GM18907 (cell line): ENCODE data around the gene WDR27.
A peak's percentile ranks its signal among the peaks of the same experiment; 100 is the strongest.
"Not testable (repeated sequence)": the region's sequence is repeated elsewhere in the genome, so short reads cannot be mapped to it uniquely, and the experiment has no call there.

ENCODE experiments used
- ATAC-seq: cut with Tn5 transposase; IDR thresholded peaks from one replicate; pipeline ENCODE4 v1.9.1; 2021; ENCODE audit warnings: mild to moderate bottlenecking, moderate library complexity; ENCODE audit not compliant: unreplicated experiment

Gene WDR27

DNA sequence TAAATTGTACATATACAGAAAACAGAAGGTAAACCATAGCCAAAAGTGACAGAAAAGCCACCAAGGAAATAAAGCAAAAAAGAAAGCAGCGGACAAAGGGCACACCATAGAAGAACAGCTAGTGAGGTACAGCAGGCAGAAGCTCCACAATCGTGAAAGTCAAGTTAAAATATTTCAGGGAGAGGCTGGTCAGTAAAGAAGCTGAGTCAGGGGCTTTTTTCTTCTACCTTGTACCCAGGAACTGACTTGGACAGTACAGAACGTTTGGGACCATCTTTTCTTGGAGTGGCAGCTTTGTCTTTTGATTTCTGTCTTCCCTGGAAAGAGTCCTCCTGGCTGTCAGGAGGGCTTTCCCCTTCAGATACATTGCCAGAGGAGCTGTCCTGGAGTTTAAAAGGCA, 8.2 kb upstream of the WDR27 start:
- no peak for ATAC-seq

DNA sequence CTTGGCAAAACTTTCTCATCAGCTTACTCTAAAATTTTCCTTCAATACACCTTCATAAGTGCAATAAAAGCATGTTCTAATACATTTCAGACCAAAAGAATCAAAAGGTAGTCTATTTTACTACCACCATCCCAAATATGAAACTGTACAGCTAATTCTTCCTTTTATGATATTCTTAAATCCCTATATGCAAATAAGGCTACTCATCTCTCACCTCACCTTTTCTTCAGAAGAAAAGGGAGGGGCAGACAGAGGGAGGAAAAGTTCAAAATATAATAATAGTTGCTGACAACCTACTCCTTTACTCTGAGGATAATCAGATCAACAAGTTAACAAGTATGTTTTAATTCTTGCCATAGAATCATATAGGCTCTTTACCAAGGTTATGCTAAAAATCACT, 7.5 kb upstream of the WDR27 start:
- ATAC-seq: no peak

DNA sequence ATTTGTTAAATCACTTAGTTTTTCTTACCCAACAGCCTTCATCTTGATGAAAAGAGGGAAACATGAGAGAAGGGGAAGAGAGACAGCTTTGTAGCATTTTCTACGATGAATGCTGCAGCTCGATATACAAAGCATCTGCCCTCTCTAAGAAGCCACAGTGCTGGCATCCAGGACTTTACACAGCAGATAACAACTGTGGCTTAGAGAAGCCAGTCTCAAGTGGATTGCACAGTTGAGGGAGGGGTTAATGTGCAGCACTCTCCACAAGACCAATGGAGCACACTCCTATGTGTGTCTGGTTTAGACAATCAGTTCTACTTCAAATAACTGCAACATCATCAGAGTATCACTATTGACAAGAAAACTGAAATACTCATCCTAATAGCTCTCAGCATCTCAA, 5.9 kb upstream of the WDR27 start:
- no peak for ATAC-seq

DNA sequence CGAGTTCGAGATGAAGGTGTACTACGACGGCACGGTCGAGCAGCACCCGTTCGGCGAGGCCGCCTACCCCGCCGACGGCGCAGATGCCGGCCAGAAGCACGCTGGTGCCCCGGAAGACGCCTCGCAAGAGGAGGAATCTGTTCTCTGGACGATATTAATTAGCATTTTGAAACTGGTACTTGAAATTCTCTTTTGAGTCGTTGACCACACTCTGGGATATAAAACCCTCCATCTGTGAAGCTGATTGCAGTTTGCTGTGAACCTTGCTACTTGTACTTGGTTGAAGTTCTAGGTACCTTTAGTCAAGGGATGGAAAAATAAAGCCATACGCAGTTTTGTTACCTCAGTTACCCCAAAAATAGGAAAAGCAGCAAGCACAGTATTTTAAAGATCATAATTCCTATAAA, 1.0 kb upstream of the WDR27 start:
- peak; percentile 26 for ATAC-seq

- ATAC-seq: peak; percentile 22
Observed at GRCh38 chr6:169701311-169701953, 397 bp downstream of the WDR27 start.

GRCh38 chr6:169700296-169700695, 1.5 kb downstream of the WDR27 start:
- no peak for ATAC-seq

DNA sequence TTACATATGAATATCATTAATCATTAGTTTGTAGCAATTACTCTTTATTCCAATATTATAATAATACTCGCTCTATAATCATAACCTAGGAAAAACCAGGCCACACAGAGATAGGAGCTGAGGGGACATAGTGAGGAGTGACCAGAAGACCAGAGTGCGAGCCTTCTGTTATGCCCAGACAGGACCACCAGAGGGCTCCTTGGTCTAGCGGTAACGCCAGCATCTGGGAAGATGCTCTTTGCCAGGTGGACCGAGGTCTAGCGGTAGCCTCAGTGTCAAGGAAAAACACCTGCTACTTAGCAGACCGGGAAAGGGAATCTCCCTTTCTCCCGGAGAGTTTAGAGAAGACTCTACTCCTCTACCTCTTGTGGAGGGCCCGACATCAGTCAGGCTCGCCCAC, 4.7 kb downstream of the WDR27 start:
- ATAC-seq: not testable (repeated sequence)

GRCh38 chr6:169695131-169695530, 6.7 kb downstream of the WDR27 start:
- ATAC-seq: no peak

GRCh38 chr6:169692516-169692915, 9.3 kb downstream of the WDR27 start:
- ATAC-seq: no peak

DNA sequence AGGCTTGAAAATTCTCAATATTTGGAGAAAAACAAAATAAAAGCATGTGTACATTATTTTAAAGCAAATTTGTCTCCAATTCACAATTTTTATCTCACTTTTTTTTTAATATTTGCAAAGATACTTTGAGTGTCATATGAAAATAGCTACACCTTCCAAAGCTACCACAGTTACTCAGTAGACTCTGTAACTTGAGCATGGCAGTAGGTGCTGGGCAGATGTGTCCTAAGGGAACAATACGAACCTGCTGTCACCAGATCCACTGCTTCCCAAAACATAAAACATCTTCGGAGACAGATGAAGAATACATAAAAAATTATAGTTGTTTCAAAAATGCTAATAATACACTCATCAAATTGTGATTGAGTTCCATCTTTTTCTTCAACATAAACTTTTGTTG, 10.6 kb downstream of the WDR27 start:
- ATAC-seq: no peak

GRCh38 chr6:169689287-169689686, 12.5 kb downstream of the WDR27 start:
- no peak for ATAC-seq

GRCh38 chr6:169685860-169686259, 16.0 kb downstream of the WDR27 start:
- no peak for ATAC-seq

DNA sequence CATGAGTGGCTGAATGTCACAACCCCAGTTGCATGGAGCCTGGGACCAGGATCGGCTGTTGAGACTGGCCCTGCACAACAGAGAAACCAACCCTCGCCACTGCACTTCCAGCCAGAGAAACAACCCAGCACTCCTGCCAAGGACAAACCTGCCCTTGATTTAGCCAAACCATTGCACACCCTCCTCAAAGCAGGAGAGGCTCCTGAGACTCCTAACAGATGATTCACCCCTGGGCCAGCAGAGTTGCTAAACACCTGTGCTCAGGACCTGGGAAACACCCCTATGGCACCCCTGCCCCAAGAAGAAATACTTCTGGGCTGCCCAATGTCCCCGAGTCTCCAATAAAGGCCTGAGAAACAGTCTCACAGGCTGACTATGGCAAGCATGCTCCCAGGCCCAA, 17.8 kb downstream of the WDR27 start:
- ATAC-seq: no peak

DNA sequence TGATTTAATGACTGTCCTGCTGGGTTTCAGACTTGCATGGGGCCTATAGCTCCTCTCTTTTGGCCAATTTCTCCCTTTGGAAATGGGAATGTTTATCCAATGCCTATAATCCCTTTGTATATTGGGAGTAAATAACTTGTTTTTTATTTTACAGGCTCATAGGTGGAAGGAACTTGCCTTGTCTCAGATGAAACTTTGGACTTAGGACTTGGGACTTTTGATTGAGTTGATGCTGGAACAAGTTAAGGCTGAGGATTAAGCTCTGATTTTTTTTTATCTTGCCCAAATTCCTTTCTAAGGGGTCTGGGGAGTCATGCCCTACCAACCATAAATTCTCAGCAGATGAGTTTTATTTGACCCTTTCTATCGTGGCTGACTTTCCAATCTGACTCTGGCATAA, 23.5 kb downstream of the WDR27 start:
- no peak for ATAC-seq

DNA sequence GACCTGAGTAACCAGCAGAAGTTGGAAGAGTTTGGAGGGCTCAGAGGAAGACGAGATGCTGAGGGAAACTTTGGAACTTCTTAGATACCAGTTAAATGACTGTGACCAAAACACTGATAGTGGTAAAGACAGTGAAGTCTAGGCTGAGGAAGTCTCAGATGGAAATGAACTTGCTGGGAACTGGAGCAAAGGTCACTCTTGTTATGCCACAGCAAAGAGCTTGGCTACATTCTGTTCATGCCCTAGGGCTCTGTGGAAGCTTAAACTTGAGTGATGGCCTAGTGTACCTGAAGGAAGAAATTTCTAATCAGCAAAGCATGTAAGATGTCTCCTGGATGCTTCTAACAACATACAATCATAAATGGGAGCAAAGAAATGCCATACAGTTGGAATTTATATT, 24.7 kb downstream of the WDR27 start:
- ATAC-seq: no peak

DNA sequence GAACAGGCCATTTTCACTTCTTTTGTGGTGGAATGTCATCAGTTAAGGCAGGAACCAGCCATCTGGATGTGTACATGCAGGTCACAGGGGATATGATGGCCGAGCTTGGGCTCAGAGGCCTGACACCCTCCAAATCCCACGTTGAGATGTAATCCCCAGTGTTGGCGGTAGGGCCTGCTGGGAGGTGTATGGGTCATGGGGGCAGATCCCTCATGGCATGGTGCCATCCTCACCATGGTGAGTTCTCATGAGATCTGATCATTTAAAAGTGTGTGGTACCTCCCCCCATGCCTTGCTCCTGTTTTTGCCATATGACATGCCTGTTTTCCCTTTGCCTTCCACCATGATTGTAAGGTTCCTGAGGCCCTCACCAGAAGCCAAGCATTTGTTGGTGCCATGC, 26.8 kb downstream of the WDR27 start:
- ATAC-seq: no peak

GRCh38 chr6:169671563-169671962, 30.3 kb downstream of the WDR27 start:
- ATAC-seq: no peak

DNA sequence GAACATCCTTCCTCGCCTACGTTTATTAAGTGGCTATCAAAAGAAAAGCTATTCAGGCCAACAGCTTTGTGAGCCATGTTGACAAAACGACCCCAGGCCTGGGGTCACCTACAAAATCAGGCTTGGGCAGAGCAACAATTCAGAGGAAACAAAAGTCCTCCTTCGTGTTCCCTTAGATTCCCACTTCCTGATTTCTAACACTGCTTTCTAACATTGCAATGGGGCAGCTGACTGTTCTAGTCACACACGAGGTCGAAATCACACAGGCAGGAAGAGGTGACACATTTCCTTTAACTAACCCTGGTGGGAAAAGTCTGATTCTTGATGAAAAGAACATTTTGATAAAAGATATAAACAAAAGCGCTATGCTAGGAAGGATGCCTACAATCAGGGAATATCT, 31.9 kb downstream of the WDR27 start:
- ATAC-seq: no peak

GRCh38 chr6:169669147-169669546, 32.7 kb downstream of the WDR27 start:
- ATAC-seq: no peak

DNA sequence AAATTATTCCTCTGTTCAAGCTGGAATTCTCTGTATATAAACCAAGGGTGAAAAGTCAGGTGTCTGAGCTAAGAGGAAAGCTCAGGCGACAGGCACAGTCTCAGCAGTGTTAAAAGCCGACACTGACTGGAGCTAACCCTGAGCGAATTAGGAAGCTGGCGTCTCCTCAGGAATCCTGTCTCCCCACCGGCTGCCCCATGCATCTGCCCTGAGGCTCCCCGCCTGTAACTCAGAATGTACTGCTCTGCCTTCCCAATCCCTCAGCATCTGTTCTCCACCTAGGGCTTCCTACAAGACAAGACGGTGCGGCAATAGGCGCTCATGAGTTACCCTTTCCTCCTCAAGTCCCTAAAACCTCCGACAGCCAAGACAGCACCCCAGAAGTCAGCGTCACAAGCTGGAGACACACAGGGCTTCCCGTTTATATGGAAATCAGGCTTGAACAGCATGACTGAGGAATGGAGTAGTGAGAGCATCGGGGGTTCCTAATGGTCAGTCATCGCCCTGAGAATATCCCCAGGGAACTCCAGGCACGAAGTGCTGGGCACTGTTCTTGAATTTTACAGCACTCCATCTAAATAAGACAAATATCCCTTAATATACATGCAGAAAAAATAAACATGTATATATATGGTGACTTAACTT, 33.5 kb downstream of the WDR27 start:
- ATAC-seq: no peak

- no peak for ATAC-seq
Observed at GRCh38 chr6:169667716-169668115, 34.1 kb downstream of the WDR27 start.

DNA sequence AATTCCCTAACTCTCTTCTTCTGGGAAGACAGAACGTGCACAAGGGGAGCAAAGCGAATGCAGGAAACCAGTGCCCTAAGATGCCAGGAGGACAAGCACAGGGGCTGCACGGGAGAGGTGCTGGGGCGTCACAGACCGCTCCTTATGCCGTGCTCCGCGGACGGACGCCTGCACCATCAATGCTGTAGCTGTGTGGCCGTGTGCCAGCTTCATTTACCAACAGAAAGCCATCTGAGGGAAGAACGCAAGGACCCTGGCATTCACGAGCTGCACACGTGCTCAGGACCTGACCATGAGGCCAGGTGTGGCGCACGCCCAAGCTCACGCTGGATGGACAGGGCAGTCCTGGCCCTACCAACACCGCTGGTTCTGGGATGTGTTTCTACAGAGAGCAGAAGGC, 35.4 kb downstream of the WDR27 start:
- ATAC-seq: no peak

DNA sequence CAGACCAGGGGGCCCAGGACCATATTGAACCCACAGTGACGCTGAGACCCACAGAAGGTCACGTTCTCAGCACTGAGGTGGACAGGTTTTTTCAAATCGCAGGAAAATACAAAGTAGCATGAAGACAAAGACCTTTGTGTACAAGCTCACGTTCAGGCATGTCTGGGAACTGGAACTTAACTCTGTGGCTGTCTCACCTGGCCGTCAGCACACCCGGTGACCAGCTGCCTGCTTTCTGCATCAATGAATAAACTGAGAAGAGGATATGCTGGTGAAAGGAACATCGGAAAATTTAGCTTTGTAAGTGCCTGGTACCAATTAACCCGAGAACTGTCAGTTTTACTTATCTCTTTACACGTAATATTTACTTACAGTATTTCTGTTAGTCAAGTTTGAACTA, 36.5 kb downstream of the WDR27 start:
- no peak for ATAC-seq
